OCI-LY1 (cell line): Measurements from ENCODE around the gene PDE6D.
A peak's percentile ranks its signal among the peaks of the same experiment; 100 is the strongest.

Experiments used
- EZH2 ChIP-seq: fragments of 200-600 bp; sonication (generic), shearing (Covaris generic); IDR thresholded peaks from 2 replicates; pipeline ENCODE4 v1.8.0; 2017; ENCODE audit warnings: borderline replicate concordance, mixed run types, mild to moderate bottlenecking, antibody characterized with exemption, low read length, moderate library complexity, mixed read lengths
- TF ChIP-seq, protein P1 (sequence below): fragments of 200-600 bp; sonication (generic), shearing (Covaris generic); IDR thresholded peaks from 2 replicates; pipeline ENCODE4 v1.5.1; 2017; ENCODE audit warnings: mild to moderate bottlenecking, antibody characterized with exemption, low read length, moderate library complexity, mixed read lengths

DNA sequence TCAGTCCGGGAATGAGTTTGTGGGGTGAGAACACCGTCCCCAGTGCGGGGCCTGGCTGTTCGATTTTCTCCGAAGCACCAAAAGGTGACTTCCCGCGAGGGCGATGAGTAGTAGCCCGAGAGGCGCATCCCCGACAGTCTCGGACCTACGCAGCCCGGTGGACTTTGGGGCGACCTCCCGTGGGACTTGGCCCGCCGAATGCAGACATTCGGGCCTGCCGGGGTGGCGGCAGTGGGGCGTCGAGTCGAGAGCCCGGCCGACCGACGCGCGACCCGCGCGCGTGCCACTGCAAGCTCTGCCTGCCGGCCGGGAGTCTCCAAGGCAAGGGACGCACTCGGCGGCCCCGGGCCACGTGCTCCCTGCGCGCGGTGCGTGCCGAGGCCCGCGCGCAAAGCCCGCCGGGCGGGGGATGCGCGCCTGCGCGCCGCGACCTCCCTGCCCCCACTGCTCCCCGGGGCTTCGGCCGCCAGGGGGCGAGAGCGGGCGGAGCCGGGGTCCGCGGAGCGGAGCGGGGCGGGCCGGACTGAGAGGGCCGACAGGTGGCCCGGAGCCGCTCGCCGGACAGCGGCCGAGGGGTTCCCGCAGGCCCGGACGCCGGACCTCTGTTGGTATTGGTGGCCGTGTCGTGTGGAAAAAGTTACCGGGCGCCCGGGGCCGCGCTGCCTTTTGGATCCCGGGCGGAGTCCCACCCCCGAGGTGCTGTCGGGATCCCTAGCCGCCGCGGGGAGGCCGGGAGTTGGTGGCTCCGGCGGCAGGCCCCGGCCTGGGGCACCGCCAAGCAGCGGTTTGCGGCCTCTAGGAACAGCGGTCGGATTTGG is 70.9 kb downstream of the PDE6D start:
- TF ChIP-seq, protein P1, sequence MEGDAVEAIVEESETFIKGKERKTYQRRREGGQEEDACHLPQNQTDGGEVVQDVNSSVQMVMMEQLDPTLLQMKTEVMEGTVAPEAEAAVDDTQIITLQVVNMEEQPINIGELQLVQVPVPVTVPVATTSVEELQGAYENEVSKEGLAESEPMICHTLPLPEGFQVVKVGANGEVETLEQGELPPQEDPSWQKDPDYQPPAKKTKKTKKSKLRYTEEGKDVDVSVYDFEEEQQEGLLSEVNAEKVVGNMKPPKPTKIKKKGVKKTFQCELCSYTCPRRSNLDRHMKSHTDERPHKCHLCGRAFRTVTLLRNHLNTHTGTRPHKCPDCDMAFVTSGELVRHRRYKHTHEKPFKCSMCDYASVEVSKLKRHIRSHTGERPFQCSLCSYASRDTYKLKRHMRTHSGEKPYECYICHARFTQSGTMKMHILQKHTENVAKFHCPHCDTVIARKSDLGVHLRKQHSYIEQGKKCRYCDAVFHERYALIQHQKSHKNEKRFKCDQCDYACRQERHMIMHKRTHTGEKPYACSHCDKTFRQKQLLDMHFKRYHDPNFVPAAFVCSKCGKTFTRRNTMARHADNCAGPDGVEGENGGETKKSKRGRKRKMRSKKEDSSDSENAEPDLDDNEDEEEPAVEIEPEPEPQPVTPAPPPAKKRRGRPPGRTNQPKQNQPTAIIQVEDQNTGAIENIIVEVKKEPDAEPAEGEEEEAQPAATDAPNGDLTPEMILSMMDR, result peak; percentile 53
- TF ChIP-seq EZH2, result no peak
